Activated naive CD4-positive, alpha-beta T cell treated with anti-CD3 and anti-CD28 coated beads, Interleukin-2, amount 50 U/mL, for 72 hours (primary cell): ENCODE data around the gene RAB40A. TPM values are rescaled to one million over a fixed set of nuclear protein-coding genes. Genes with fewer than 3 reads are reported as not detected.
"Not testable (repeated sequence)": the region's sequence is repeated elsewhere in the genome, so short reads cannot be mapped to it uniquely, and the experiment has no call there.

ENCODE experiments used
- ATAC-seq, 2 donors: fragments of 150-1000 bp; cut with Tn5 transposase; 2 replicates each; pipeline ENCODE4 v1.10.0; 2021; ENCODE audit warnings: mild to moderate bottlenecking in 2 of 2, moderate library complexity in 2 of 2
- DNase-seq, 2 donors: peaks; one replicate each; pipeline ENCODE4 v3.0.0; 2021 to 2022; ENCODE audit warnings: low spot score in 2 of 2
- H3K27ac Mint-ChIP-seq, 2 donors: one replicate each; pipeline ENCODE4 v1.8.0; 2022; ENCODE audit warnings: mild to moderate bottlenecking in 2 of 2, mixed read lengths in 2 of 2
- H3K36me3 Mint-ChIP-seq, 2 donors: one replicate each; pipeline ENCODE4 v1.8.0; 2022; ENCODE audit warnings: mixed read lengths in 2 of 2
- H3K9me3 Mint-ChIP-seq, 2 donors: one replicate each; pipeline ENCODE4 v1.8.0; 2022; ENCODE audit warnings: mixed read lengths in 2 of 2
- total RNA-seq, 2 donors: library from RNA; stranded (reverse); gene quantifications; one replicate each; pipeline ENCODE4 v1.2.3, GENCODE V29; 2022

Gene RAB40A
- total RNA-seq, 2 donors from 2014 or later = 0.14 to 0.68 TPM

- H3K36me3 Mint-ChIP-seq = no peaks in the 10 kb centered on the region
- no peak for DNase-seq
- H3K9me3 Mint-ChIP-seq = no peaks in the 10 kb centered on the region
Measured at GRCh38 chrX:103488794-103489193, 30.5 kb downstream of the RAB40A start.

DNA sequence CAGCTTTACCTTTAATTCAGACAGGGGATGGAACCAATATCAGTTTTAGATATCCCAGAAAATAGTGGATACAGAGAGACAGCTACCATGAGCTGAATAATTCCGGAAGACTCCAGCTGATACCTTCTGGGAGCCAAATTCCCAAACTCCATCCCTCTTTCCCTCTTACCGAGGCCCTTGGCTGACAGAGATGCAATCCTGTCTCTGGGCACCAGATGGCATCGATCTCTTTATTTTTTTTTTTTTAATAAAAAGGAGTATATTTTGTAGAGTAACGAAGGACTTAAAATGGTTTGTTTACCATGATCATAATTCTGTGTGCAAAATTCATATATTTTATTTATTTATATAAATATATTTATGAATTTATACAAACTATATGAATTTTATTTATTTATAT is 31.0 kb downstream of the RAB40A start:
- DNase-seq = no peak
- Mint-ChIP-seq H3K36me3 (no peaks in the 10 kb centered on the region), H3K9me3 (no peaks in the 10 kb centered on the region), H3K27ac (no peak overlapping the region)
- no peak for ATAC-seq

More at GRCh38 chrX:103488794-103489193, 30.5 kb downstream of the RAB40A start:
- ATAC-seq = no peak
- H3K27ac Mint-ChIP-seq = no peak overlapping the region

GRCh38 chrX:103483720-103484119 is 35.6 kb downstream of the RAB40A start:
- Mint-ChIP-seq H3K27ac (no peak overlapping the region), H3K9me3 (no peaks in the 10 kb centered on the region), H3K36me3 (no peaks in the 10 kb centered on the region)
- DNase-seq = no peak
- no peak for ATAC-seq

- Mint-ChIP-seq H3K36me3 (no peaks in the 10 kb centered on the region), H3K27ac (no peak overlapping the region), H3K9me3 (no peaks in the 10 kb centered on the region)
- ATAC-seq = no peak
- DNase-seq = no peak
Measured at GRCh38 chrX:103480526-103480925, 38.8 kb downstream of the RAB40A start.

GRCh38 chrX:103477496-103477895 is 41.8 kb downstream of the RAB40A start:
- Mint-ChIP-seq H3K9me3 (no peaks in the 10 kb centered on the region), H3K36me3 (no peaks in the 10 kb centered on the region), H3K27ac (no peak overlapping the region)
- no peak for ATAC-seq
- no peak for DNase-seq

DNA sequence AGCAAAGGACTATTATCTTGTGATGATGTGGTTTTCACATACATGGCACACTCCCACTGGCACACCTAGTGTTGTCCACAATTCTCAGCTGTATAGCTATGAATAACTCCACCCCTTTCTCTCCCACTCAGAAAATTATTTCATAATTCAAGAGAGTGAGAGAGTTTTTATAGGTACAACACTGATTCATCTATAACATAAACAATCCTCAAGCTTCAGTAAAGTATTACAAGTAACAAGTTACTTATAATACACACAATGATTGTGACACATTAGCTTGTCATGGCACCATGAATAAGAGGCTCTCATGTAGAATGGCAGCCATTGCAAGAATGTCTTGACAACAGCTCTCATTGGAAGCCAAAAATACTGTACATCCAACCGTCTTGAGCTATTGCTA is 43.9 kb downstream of the RAB40A start:
- no peak overlapping the region for H3K27ac Mint-ChIP-seq
- H3K9me3 Mint-ChIP-seq = no peaks in the 10 kb centered on the region
- H3K36me3 Mint-ChIP-seq = no peaks in the 10 kb centered on the region
- ATAC-seq (no peak), DNase-seq (no peak)

DNA sequence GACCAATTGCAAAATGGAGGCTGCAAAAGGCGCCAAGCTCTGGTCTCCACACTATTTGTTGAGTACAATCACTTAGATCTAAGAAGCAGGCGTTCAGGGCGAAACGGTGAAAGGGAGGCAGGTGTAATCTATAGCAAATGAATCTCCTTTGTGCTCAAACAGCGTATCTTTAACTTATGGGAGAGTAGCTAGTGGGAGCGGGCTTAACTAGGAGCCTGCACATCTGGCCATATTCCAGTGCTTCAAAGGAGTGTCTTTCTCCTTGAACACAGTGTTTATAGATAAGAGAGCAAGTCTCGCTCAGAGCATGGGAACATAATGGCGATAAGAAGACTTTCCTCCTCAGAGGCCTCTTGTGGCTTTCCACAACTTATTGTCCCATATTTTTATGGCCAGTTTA is 49.3 kb downstream of the RAB40A start:
- not testable (repeated sequence) for H3K36me3 Mint-ChIP-seq, H3K9me3 Mint-ChIP-seq, H3K27ac Mint-ChIP-seq, DNase-seq, ATAC-seq

DNA sequence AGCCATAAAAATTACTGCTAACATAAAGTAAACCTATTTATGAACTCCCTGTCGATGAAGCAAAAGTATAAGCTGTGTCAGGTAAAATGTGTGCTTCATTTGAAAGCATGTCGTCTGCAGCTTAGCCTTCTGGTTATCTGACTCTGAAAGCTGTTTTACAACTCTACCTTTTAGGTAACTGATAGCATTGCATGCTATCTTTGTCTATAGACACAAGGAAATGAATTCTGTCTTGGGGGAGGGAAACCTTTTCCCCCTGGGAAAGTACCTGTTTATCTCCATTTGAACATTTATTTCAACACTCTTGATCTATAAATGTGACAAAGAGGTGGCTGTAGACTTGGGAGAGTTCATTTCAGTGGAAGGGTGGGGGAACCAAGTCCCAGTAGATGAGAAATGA is 51.4 kb downstream of the RAB40A start:
- Mint-ChIP-seq H3K27ac (no peak overlapping the region), H3K36me3 (no peaks in the 10 kb centered on the region), H3K9me3 (no peaks in the 10 kb centered on the region)
- ATAC-seq (no peak), DNase-seq (no peak)

- Mint-ChIP-seq H3K27ac (no peak overlapping the region), H3K9me3 (no peaks in the 10 kb centered on the region), H3K36me3 (no peaks in the 10 kb centered on the region)
- DNase-seq (no peak), ATAC-seq (no peak)
Measured at GRCh38 chrX:103467156-103467555, 52.1 kb downstream of the RAB40A start.

DNA sequence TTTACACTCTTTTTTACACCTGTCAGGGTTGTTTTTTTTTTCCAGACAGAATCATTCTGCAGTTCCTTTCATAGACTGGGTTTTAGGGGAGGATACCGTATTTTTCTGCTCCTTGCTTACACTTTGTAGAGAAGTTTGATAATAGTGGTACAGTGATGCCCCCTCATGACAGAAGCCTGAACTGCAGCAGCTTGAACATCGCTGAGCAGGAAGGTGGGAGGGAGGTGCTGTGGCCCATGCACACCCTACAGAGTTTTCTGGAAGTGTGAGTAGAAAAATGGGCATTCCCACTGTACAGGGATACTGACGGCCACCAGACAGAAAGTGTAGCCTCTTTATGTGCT is 54.5 kb downstream of the RAB40A start:
- ATAC-seq = peak; percentile 89 to 92
- Mint-ChIP-seq H3K27ac (peak overlapping the region in 1 of 2 donors; percentile 64), H3K9me3 (no peaks in the 10 kb centered on the region), H3K36me3 (no peaks in the 10 kb centered on the region)
- peak; percentile 56 to 73 for DNase-seq

DNA sequence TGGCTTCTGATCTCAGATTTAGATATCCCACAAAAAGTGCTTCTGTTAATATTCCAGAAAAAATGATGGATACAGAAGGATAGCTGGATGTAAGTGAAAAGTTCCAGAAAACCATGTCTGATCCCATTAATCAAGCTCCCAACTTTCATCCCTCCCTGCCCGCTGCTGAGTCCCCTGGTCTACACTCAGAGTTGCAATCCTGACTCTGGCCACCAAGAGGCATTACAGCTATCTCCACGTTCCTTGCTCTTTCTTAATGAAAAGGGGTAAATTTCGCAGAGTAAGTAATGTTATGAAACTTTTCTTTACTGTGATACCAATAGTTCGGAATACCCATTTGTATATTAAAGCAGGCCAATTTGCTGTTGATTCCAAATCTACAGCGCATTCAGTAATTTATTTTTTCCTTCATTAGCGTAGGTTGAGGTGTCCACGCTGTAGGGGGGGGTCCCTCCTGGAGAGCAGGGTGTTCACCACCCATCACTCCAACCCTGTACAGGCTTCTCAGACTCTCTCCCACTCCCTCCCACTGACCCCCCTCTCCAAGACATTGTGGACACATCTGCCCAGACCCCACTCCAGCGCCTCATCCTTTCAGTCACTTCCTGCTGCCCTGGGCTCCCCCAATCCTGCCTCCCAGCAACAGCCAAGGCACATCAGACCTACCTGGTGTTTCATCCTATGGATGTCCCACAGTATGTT is 55.1 kb downstream of the RAB40A start:
- H3K9me3 Mint-ChIP-seq = no peaks in the 10 kb centered on the region
- ATAC-seq = peak; percentile 73 to 78
- peak in 1 of 2 donors; percentile 10 for DNase-seq
- H3K27ac Mint-ChIP-seq = peak overlapping the region; percentile 29 to 64
- no peaks in the 10 kb centered on the region for H3K36me3 Mint-ChIP-seq

DNA sequence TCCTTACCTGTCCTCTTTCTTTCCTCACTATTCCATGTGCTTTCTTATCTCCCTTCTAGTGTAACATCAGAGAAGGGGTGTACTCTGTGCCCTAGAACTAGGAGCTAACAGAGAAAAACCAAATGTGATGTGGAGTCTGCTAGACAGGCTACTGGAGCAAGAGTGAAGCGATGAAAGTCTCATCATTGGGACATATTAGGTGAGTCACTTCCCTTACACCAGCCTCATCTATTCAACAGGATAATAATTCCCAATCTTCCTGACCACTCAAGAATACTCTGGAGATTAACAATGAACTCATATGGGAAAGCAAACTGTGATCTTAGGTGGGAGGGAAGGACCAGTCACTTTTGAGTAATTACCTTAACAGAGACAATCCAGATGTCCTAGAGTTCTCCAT is 58.1 kb downstream of the RAB40A start:
- no peak for DNase-seq
- Mint-ChIP-seq H3K36me3 (no peaks in the 10 kb centered on the region), H3K27ac (no peak overlapping the region), H3K9me3 (no peaks in the 10 kb centered on the region)
- no peak for ATAC-seq

DNA sequence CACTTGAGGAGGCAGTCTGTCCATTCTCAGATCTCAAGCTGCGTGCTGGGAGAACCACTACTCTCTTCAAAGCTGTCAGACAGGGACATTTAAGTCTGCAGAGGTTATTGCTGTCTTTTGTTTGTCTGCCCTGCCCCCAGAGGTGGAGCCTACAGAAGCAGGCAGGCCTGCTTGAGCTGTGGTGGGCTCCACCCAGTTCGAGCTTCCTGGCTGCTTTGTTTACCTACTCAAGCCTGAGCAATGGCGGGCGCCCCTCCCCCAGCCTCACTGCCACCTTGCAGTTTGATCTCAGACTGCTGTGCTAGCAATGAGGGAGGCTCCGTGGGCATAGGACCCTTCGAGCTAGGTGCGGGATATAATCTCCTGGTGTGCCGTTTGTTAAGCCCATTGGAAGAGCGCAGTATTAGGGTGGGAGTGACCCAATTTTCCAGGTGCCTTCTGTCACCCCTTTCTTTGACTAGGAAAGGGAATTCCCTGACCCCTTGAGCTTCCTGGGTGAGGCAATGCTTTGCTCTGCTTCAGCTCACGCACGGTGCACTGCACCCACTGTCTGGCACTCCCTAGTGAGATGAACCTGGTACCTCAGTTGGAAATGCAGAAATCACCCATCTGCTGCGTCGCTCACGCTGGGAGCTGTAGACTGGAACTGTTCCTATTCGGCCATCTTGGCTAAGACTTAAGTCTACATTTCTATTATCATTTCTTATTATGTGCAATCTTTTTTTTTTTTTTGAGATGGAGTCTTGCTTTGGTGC is 59.1 kb downstream of the RAB40A start:
- H3K36me3 Mint-ChIP-seq, ATAC-seq, DNase-seq, H3K9me3 Mint-ChIP-seq, H3K27ac Mint-ChIP-seq: not testable (repeated sequence)

- ATAC-seq (no peak), DNase-seq (no peak)
- H3K27ac Mint-ChIP-seq = no peak overlapping the region
- H3K36me3 Mint-ChIP-seq = no peaks in the 10 kb centered on the region
- H3K9me3 Mint-ChIP-seq = no peaks in the 10 kb centered on the region
Measured at GRCh38 chrX:103453655-103454054, 65.6 kb downstream of the RAB40A start.

Other genes with a start within 250 kb of the RAB40A start
- gene TCEAL5, start 242.7 kb downstream of the RAB40A start, total RNA-seq = not detected
- 10 to 100 TPM; 11.9 to 16.4 TPM for gene BEX2, start 208.5 kb downstream of the RAB40A start, total RNA-seq
- not detected for gene TCEAL7, start 189.2 kb downstream of the RAB40A start, total RNA-seq
- gene TCEAL9, start 163.0 kb downstream of the RAB40A start, total RNA-seq = 1 to 10 TPM in 1 of 2 donors, under 1 TPM in 1; 0.80 to 3.2 TPM
- 10 to 100 TPM in 1 of 2 donors, 1 to 10 TPM in 1; 6.0 to 36.8 TPM for gene BEX3, start 143.0 kb downstream of the RAB40A start, total RNA-seq
- gene TCEAL4, start 66.0 kb upstream of the RAB40A start, total RNA-seq = 10 to 100 TPM; 18.5 to 19.0 TPM
- 1 to 10 TPM; 4.8 to 8.7 TPM for gene TCEAL3, start 88.5 kb upstream of the RAB40A start, total RNA-seq
- 10 to 100 TPM in 1 of 2 donors, 1 to 10 TPM in 1; 7.4 to 11.4 TPM for gene TCEAL1, start 109.5 kb upstream of the RAB40A start, total RNA-seq
- 100 to 1,000 TPM; 214 to 234 TPM for gene MORF4L2, start 167.2 kb upstream of the RAB40A start, total RNA-seq
- gene TMEM31, start 191.4 kb upstream of the RAB40A start, total RNA-seq = 1 to 10 TPM in 1 of 2 donors, under 1 TPM in 1; 0.49 to 1.0 TPM